Measurements from ENCODE around the gene RAB3GAP2. TPM values are rescaled to one million over a fixed set of nuclear protein-coding genes. Genes with fewer than 3 reads are reported as not detected.

Gene RAB3GAP2
- total RNA-seq, 2 experiments from 2014 or later = 51.0 to 55.9 TPM

- H3K27ac Mint-ChIP-seq = no peak overlapping the region
- H3K4me1 Mint-ChIP-seq = no peaks in the 10 kb centered on the region
- H3K36me3 Mint-ChIP-seq = no peaks in the 10 kb centered on the region
- H3K9me3 Mint-ChIP-seq = no peaks in the 10 kb centered on the region
- no peak overlapping the region for H3K4me3 Mint-ChIP-seq
- DNase-seq = no peak
- peaks cover 17% of the 10 kb centered on the region for H3K27me3 Mint-ChIP-seq
Observed at GRCh38 chr1:220300442-220301121, 28.3 kb upstream of the RAB3GAP2 start.

GRCh38 chr1:220299337-220299736, 27.1 kb upstream of the RAB3GAP2 start:
- H3K4me1 Mint-ChIP-seq = no peaks in the 10 kb centered on the region
- H3K9me3 Mint-ChIP-seq = no peaks in the 10 kb centered on the region
- DNase-seq = no peak
- no peak overlapping the region for H3K27ac Mint-ChIP-seq
- H3K36me3 Mint-ChIP-seq = no peaks in the 10 kb centered on the region
- peaks cover 11% of the 10 kb centered on the region for H3K27me3 Mint-ChIP-seq
- no peak overlapping the region for H3K4me3 Mint-ChIP-seq

GRCh38 chr1:220298470-220299205, 26.4 kb upstream of the RAB3GAP2 start:
- Mint-ChIP-seq H3K36me3 (no peaks in the 10 kb centered on the region), H3K27me3 (peaks cover 6% of the 10 kb centered on the region), H3K27ac (no peak overlapping the region), H3K4me1 (no peaks in the 10 kb centered on the region), H3K9me3 (no peaks in the 10 kb centered on the region), H3K4me3 (no peak overlapping the region)
- DNase-seq = no peak

GRCh38 chr1:220296981-220297380, 24.7 kb upstream of the RAB3GAP2 start:
- H3K4me1 Mint-ChIP-seq = no peaks in the 10 kb centered on the region
- DNase-seq = no peak
- peaks cover 6% of the 10 kb centered on the region for H3K27me3 Mint-ChIP-seq
- no peak overlapping the region for H3K27ac Mint-ChIP-seq
- no peaks in the 10 kb centered on the region for H3K9me3 Mint-ChIP-seq
- no peak overlapping the region for H3K4me3 Mint-ChIP-seq
- H3K36me3 Mint-ChIP-seq = no peaks in the 10 kb centered on the region

GRCh38 chr1:220294846-220295301, 22.6 kb upstream of the RAB3GAP2 start:
- H3K36me3 Mint-ChIP-seq = no peaks in the 10 kb centered on the region
- no peaks in the 10 kb centered on the region for H3K4me1 Mint-ChIP-seq
- DNase-seq = no peak
- peaks cover 6% of the 10 kb centered on the region for H3K27me3 Mint-ChIP-seq
- H3K4me3 Mint-ChIP-seq = no peak overlapping the region
- H3K9me3 Mint-ChIP-seq = no peaks in the 10 kb centered on the region
- no peak overlapping the region for H3K27ac Mint-ChIP-seq

GRCh38 chr1:220291580-220291979, 19.3 kb upstream of the RAB3GAP2 start:
- Mint-ChIP-seq H3K36me3 (no peaks in the 10 kb centered on the region), H3K4me1 (no peaks in the 10 kb centered on the region)

GRCh38 chr1:220290140-220290761, 18.0 kb upstream of the RAB3GAP2 start:
- Mint-ChIP-seq H3K36me3 (no peaks in the 10 kb centered on the region), H3K27ac (no peak overlapping the region), H3K4me3 (no peak overlapping the region), H3K4me1 (no peaks in the 10 kb centered on the region), H3K27me3 (no peaks in the 10 kb centered on the region), H3K9me3 (no peaks in the 10 kb centered on the region)
- no peak for DNase-seq

More at GRCh38 chr1:220291580-220291979, 19.3 kb upstream of the RAB3GAP2 start:
- Mint-ChIP-seq H3K27ac (no peak overlapping the region), H3K9me3 (no peaks in the 10 kb centered on the region), H3K27me3 (peaks cover 6% of the 10 kb centered on the region), H3K4me3 (no peak overlapping the region)
- no peak for DNase-seq

- H3K27ac Mint-ChIP-seq = no peak overlapping the region
- DNase-seq = no peak
- no peaks in the 10 kb centered on the region for H3K27me3 Mint-ChIP-seq
Observed at GRCh38 chr1:220287129-220287528, 14.9 kb upstream of the RAB3GAP2 start.

GRCh38 chr1:220283625-220284024, 11.4 kb upstream of the RAB3GAP2 start:
- Mint-ChIP-seq H3K4me3 (no peak overlapping the region), H3K27me3 (no peaks in the 10 kb centered on the region), H3K27ac (no peak overlapping the region), H3K4me1 (no peaks in the 10 kb centered on the region), H3K36me3 (no peaks in the 10 kb centered on the region), H3K9me3 (no peaks in the 10 kb centered on the region)
- DNase-seq = no peak

More at GRCh38 chr1:220287129-220287528, 14.9 kb upstream of the RAB3GAP2 start:
- Mint-ChIP-seq H3K4me3 (no peak overlapping the region), H3K4me1 (no peaks in the 10 kb centered on the region), H3K36me3 (no peaks in the 10 kb centered on the region), H3K9me3 (no peaks in the 10 kb centered on the region)

GRCh38 chr1:220281159-220281574, 8.9 kb upstream of the RAB3GAP2 start:
- no peaks in the 10 kb centered on the region for H3K4me1 Mint-ChIP-seq
- no peak overlapping the region for H3K27ac Mint-ChIP-seq
- no peaks in the 10 kb centered on the region for H3K36me3 Mint-ChIP-seq
- peaks cover 8% of the 10 kb centered on the region for H3K27me3 Mint-ChIP-seq
- H3K4me3 Mint-ChIP-seq = no peak overlapping the region
- no peaks in the 10 kb centered on the region for H3K9me3 Mint-ChIP-seq
- DNase-seq = no peak

- H3K9me3 Mint-ChIP-seq = no peaks in the 10 kb centered on the region
- no peak for DNase-seq
- no peaks in the 10 kb centered on the region for H3K4me1 Mint-ChIP-seq
- no peaks in the 10 kb centered on the region for H3K36me3 Mint-ChIP-seq
- peaks cover 9% of the 10 kb centered on the region for H3K27me3 Mint-ChIP-seq
- H3K4me3 Mint-ChIP-seq = no peak overlapping the region
- H3K27ac Mint-ChIP-seq = no peak overlapping the region
Observed at GRCh38 chr1:220280249-220280648, 8.0 kb upstream of the RAB3GAP2 start.

GRCh38 chr1:220278991-220279390, 6.7 kb upstream of the RAB3GAP2 start:
- Mint-ChIP-seq H3K27ac (no peak overlapping the region), H3K36me3 (no peaks in the 10 kb centered on the region), H3K9me3 (no peaks in the 10 kb centered on the region), H3K4me3 (no peak overlapping the region), H3K27me3 (peaks cover 9% of the 10 kb centered on the region), H3K4me1 (no peaks in the 10 kb centered on the region)
- no peak for DNase-seq

GRCh38 chr1:220275430-220275829, 3.2 kb upstream of the RAB3GAP2 start:
- Mint-ChIP-seq H3K4me1 (peaks cover 4% of the 10 kb centered on the region), H3K36me3 (no peaks in the 10 kb centered on the region), H3K4me3 (no peak overlapping the region), H3K27ac (no peak overlapping the region), H3K27me3 (peaks cover 9% of the 10 kb centered on the region), H3K9me3 (no peaks in the 10 kb centered on the region)
- no peak for DNase-seq

GRCh38 chr1:220274251-220274855, 2.1 kb upstream of the RAB3GAP2 start:
- peaks cover 9% of the 10 kb centered on the region for H3K27me3 Mint-ChIP-seq
- no peak overlapping the region for H3K4me3 Mint-ChIP-seq
- peaks cover 3% of the 10 kb centered on the region for H3K36me3 Mint-ChIP-seq
- H3K9me3 Mint-ChIP-seq = no peaks in the 10 kb centered on the region
- peaks cover 4% of the 10 kb centered on the region for H3K4me1 Mint-ChIP-seq
- H3K27ac Mint-ChIP-seq = no peak overlapping the region
- DNase-seq = no peak

GRCh38 chr1:220272841-220273090, 513 bp upstream of the RAB3GAP2 start:
- Mint-ChIP-seq H3K36me3 (peaks cover 14% of the 10 kb centered on the region), H3K27me3 (peaks cover 9% of the 10 kb centered on the region), H3K9me3 (no peaks in the 10 kb centered on the region), H3K4me1 (peaks cover 14% of the 10 kb centered on the region), H3K27ac (no peak overlapping the region), H3K4me3 (no peak overlapping the region)
- no peak for DNase-seq
